ENCODE results near the gene MEGF6. TPM values are rescaled to one million over a fixed set of nuclear protein-coding genes. Genes with fewer than 3 reads are reported as not detected.

Gene MEGF6
- total RNA-seq, 6 experiments from 2014 or later = 2.2 to 9.6 (median 4.4) TPM

DNA sequence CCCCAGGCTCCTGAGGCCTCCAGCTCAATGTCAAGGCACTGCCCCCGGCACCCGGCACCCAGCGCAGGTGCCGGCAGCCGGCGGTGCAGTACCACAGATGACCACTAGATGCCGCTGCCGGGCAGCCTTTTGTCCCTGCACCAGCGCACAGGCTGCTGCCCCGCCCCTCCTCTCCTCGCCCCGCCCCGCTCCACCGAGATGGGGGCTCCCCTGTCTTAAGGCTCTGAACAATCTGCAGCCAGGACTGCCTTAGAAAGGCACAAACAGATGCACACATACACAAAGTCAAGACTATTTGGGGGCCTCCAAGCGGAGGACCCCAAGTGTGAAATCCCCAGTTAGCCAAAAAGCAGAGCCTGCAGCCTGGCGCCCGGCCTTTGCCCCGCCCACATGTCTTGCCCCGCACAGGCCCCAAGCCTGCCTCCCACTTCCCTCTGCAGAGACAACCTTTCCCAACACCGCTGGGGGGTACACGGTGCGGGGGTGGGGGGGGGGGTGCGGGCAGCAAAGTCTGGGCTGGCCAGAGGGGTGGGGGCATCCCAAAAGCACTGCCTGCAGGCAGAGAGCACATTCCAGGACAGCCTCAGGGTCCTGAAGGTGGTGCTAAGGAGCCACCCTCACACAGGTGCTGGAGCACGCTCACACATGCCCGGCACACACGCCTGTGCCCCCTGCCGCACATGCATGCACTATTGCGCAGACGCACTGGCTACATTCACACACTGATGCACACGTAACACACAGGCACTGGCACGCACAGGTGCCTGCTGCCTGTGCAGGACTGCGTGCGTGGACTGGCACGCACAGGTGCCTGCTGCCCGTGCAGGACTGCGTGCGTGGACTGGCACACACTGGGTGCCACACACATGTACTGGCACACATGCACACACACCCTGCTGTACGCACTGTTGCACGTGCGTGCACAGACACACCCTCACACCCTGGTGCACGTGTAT is 119.7 kb downstream of the MEGF6 start:
- H3K36me3 ChIP-seq = no peaks in the 10 kb centered on the region
- ATAC-seq (peak; percentile 84 to 96 (median 94)), DNase-seq (peak; percentile 77 to 81 (median 77))
- H3K27ac ChIP-seq = no peak overlapping the region
- H3K4me3 ChIP-seq = no peak overlapping the region
- 47% methylated on average over 13 of the region's 41 CpGs for WGBS (ENCODE audit: insufficient coverage, low coverage, low lambda C conversion rate, missing lambda C conversion rate)
- H3K4me1 ChIP-seq = no peaks in the 10 kb centered on the region
- no peaks in the 10 kb centered on the region for H3K9me3 ChIP-seq
- no peaks in the 10 kb centered on the region for H3K27me3 ChIP-seq
- no peak for TF ChIP-seq POLR2A (IDR thresholded peaks at IDR 0.05)
- peak; percentile 96 to 100 (median 100) for TF ChIP-seq CTCF (IDR thresholded peaks at IDR 0.05)
- intact Hi-C loops (cut with DNase I) = loop anchor here in 1 of 2 donors (5.0 kb wide), 1 partner anchor 126 kb away; no protein-coding TSS in a partner anchor

DNA sequence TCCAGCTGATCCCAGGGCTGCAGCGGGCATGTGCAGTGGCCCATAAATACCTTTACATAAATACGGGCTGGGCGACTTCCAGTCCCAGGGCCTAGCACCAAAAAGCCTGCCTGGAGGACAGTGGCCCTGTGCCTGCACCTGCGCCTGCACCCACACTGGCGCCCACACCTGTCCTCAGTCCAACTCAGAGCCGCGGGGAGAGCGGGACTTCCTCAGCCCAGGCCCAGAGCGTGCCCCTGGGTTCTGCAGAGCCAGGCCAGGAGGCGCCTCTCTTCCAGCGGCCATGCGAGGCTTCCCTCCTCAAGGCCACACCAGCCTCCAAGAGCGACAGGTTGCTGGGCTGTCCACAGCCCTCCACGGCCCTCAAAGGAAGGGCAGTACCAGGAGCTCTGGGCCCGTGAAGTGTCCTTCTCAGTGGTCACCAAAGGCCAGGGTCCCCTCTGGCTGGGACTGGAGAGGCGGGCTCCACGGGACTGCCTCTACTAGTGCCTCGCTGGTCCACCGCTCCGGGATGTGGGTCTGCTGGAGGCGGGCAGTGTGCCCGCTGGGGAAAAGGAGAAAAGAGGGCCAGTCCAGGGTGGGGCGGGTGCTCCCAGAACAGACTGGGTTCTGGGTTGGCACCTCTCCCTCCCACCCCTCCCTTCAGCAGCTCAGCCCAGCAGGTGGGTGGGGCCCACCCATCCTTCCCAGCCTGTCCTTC is 121.1 kb downstream of the MEGF6 start:
- Histone ChIP-seq H3K36me3 (no peaks in the 10 kb centered on the region), H3K27me3 (no peaks in the 10 kb centered on the region), H3K4me1 (no peaks in the 10 kb centered on the region), H3K9me3 (no peaks in the 10 kb centered on the region), H3K4me3 (no peak overlapping the region), H3K27ac (no peak overlapping the region)
- intact Hi-C loops (cut with DNase I) = loop anchor here in 1 of 2 donors (5.0 kb wide), 1 partner anchor 127 kb away; no protein-coding TSS in a partner anchor
- WGBS (ENCODE audit: insufficient coverage, low coverage, low lambda C conversion rate, missing lambda C conversion rate) = 90% methylated on average over 4 of the region's 23 CpGs
- TF ChIP-seq CTCF (IDR thresholded peaks at IDR 0.05) (no peak), POLR2A (IDR thresholded peaks at IDR 0.05) (no peak)
- ATAC-seq (no peak), DNase-seq (no peak)

GRCh38 chr1:3488432-3488831 is 122.9 kb downstream of the MEGF6 start:
- peaks cover 0 to 5% (median 0%) of the 10 kb centered on the region in 4 donors for H3K4me1 ChIP-seq
- H3K36me3 ChIP-seq = no peaks in the 10 kb centered on the region
- H3K27me3 ChIP-seq = no peaks in the 10 kb centered on the region
- no peaks in the 10 kb centered on the region for H3K9me3 ChIP-seq
- intact Hi-C loops (cut with DNase I) = loop anchor here in 1 of 2 donors (5.0 kb wide), 1 partner anchor 36 kb away; the partner anchor contains the start of gene ARHGEF16
- no peak overlapping the region for H3K27ac ChIP-seq
- 89% methylated on average over 4 of the region's 4 CpGs for WGBS (ENCODE audit: insufficient coverage, low coverage, low lambda C conversion rate, missing lambda C conversion rate)
- H3K4me3 ChIP-seq = no peak overlapping the region
- ATAC-seq = no peak
- no peak for DNase-seq
- TF ChIP-seq POLR2A (IDR thresholded peaks at IDR 0.05) (no peak), CTCF (IDR thresholded peaks at IDR 0.05) (no peak)

- DNase-seq (no peak), ATAC-seq (no peak)
- intact Hi-C loops (cut with DNase I) = loop anchor here in 1 of 2 donors (5.0 kb wide), 1 partner anchor 33 kb away; the partner anchor contains the start of gene ARHGEF16
- no peak for TF ChIP-seq CTCF (IDR thresholded peaks at IDR 0.05)
- TF ChIP-seq POLR2A (IDR thresholded peaks at IDR 0.05) = no peak
- Histone ChIP-seq H3K9me3 (no peaks in the 10 kb centered on the region), H3K4me3 (no peak overlapping the region), H3K27ac (no peak overlapping the region), H3K4me1 (peaks cover 0 to 12% (median 4%) of the 10 kb centered on the region in 4 donors), H3K27me3 (no peaks in the 10 kb centered on the region), H3K36me3 (no peaks in the 10 kb centered on the region)
- 76% methylated on average over 7 of the region's 14 CpGs for WGBS (ENCODE audit: insufficient coverage, low coverage, low lambda C conversion rate, missing lambda C conversion rate)
Observed at GRCh38 chr1:3485016-3485415, 126.3 kb downstream of the MEGF6 start.

All from right lobe of liver (tissue), 6 donors.